HepG2 (cell line): ENCODE results near the gene PKMYT1. TPM values are rescaled to one million over a fixed set of nuclear protein-coding genes. Genes with fewer than 3 reads are reported as not detected.

Source experiments
- ATAC-seq: fragments of 200-7000 bp; cut with Tn5 transposase; 3 replicates; pipeline ENCODE4 v1.9.1; 2020; ENCODE audit warnings: mild to moderate bottlenecking, moderate library complexity
- BruUV-seq: library from RNA; stranded (reverse); fragments of 400-500 nt; replicated peaks from 2 replicates; lab custom pipeline; 2021; lab: Mats Ljungman, UMichigan
- CTCF ChIA-PET: fragments of 300-600 bp; formaldehyde crosslinking; extraction: SDS; loops from one replicate; lab custom pipeline; 2021; ENCODE audit warnings: low total read pairs, inconsistent platforms, low intra/inter-chr PET ratio; lab: Yijun Ruan, JAX
- POLR2A ChIA-PET: fragments of 350-600 bp; sonication (Branson Sonifier 250); formaldehyde crosslinking; loops from one replicate; lab custom pipeline; 2020; ENCODE audit warnings: antibody characterized with exemption, inconsistent platforms; lab: Yijun Ruan, JAX
- DNase-seq: peaks from one replicate; pipeline ENCODE4 v3.0.0-alpha.2; 2015; ENCODE audit warnings: low spot score
- FAIRE-seq: peaks from 3 replicates; lab custom pipeline; 2011; peaks lifted over from hg19 to GRCh38; lab: Jason Lieb, UNC
- H2AFZ ChIP-seq: one replicate; pipeline ENCODE4 v1.6.1; 2011; ENCODE audit warnings: low read length, inconsistent platforms
- H3K27ac ChIP-seq: fragments of 300-600 bp; 3 replicates; pipeline ENCODE4 v1.8.0; 2011; ENCODE audit warnings: mixed run types, mild to moderate bottlenecking, mixed read lengths, low read length, inconsistent platforms; ENCODE audit not compliant: insufficient read depth; ENCODE audit errors: extremely low read length
- H3K27me3 ChIP-seq, 2 experiments: fragments of 200-600 bp in 1 of 2; 2 replicates in 1 of 2; 3 replicates in 1 of 2; pipeline versions ENCODE4 v1.6.0 to v1.8.0; 2011; ENCODE audit warnings: low read length in 2 of 2, mild to moderate bottlenecking in 2 of 2, moderate library complexity in 2 of 2, inconsistent platforms in 1 of 2; ENCODE audit not compliant: insufficient read depth in 2 of 2, control insufficient read depth in 1 of 2
- H3K36me3 ChIP-seq, 2 experiments: fragments of 200-600 bp in 1 of 2; replicated peaks in 1 of 2; 2 replicates in 1 of 2; 3 replicates in 1 of 2; pipeline versions ENCODE4 v1.5.1 to v1.8.0; 2011; ENCODE audit warnings: low read length in 2 of 2, inconsistent platforms in 1 of 2; ENCODE audit not compliant: insufficient read depth in 2 of 2, control insufficient read depth in 1 of 2
- H3K4me1 ChIP-seq: 2 replicates; pipeline ENCODE4 v1.5.1; 2012; ENCODE audit warnings: low read length, inconsistent platforms; ENCODE audit not compliant: insufficient read depth
- H3K4me2 ChIP-seq: 2 replicates; pipeline ENCODE4 v1.6.0; 2011; ENCODE audit warnings: low read depth, low read length, inconsistent platforms
- H3K4me3 ChIP-seq, 3 experiments: fragments of 200-600 bp in 1 of 3; sonication (generic), shearing (Covaris generic) in 1 of 3; replicated peaks in 1 of 3; 2 replicates each; pipeline ENCODE4 v1.5.1; 2011 to 2016; ENCODE audit warnings: low read length in 3 of 3, inconsistent platforms in 2 of 3, low read depth in 2 of 3, mild to moderate bottlenecking in 2 of 3, control low read depth in 1 of 3, mixed read lengths in 1 of 3; ENCODE audit not compliant: insufficient read depth in 1 of 3
- H3K79me2 ChIP-seq: one replicate; pipeline ENCODE4 v1.6.1; 2011; ENCODE audit warnings: low read length, inconsistent platforms; ENCODE audit not compliant: insufficient read depth
- H3K9ac ChIP-seq: 2 replicates; pipeline ENCODE4 v1.6.0; 2011; ENCODE audit warnings: mild to moderate bottlenecking, low read depth, low read length, inconsistent platforms; ENCODE audit not compliant: insufficient read depth
- H3K9me3 ChIP-seq: 2 replicates; pipeline ENCODE4 v1.5.1; 2012; ENCODE audit warnings: mild to moderate bottlenecking, low read length
- H4K20me1 ChIP-seq: 2 replicates; pipeline ENCODE4 v1.6.0; 2011; ENCODE audit warnings: inconsistent platforms, mild to moderate bottlenecking, low read length, moderate library complexity; ENCODE audit not compliant: insufficient read depth
- ARID2 ChIP-seq: sonication (generic); formaldehyde crosslinking; IDR thresholded peaks from 2 replicates; pipeline ENCODE4 v1.8.1; 2022; ENCODE audit warnings: mild to moderate bottlenecking, missing genetic modification reagents, borderline replicate concordance
- ATF7-NPFF ChIP-seq: sonication (generic); formaldehyde crosslinking; IDR thresholded peaks from 2 replicates; pipeline ENCODE4 v1.8.1; 2023; ENCODE audit warnings: mild to moderate bottlenecking, low read depth, missing genetic modification reagents, moderate library complexity
- ELK4 ChIP-seq: sonication (generic); formaldehyde crosslinking; IDR thresholded peaks from 2 replicates; pipeline ENCODE4 v1.9.0; 2021; ENCODE audit warnings: missing genetic modification reagents, borderline replicate concordance
- HIC2 ChIP-seq: sonication (generic); formaldehyde crosslinking; IDR thresholded peaks from 2 replicates; pipeline ENCODE4 v1.9.0; 2022; ENCODE audit warnings: low read depth, missing genetic modification reagents
- HNRNPL ChIP-seq: fragments of 200-400 bp; formaldehyde crosslinking; IDR thresholded peaks from 2 replicates; pipeline ENCODE4 v1.6.1; 2017; ENCODE audit warnings: mild to moderate bottlenecking, low read depth, low read length
- MXD1 ChIP-seq: sonication (generic); formaldehyde crosslinking; IDR thresholded peaks from 2 replicates; pipeline ENCODE4 v1.4.0; 2020; ENCODE audit warnings: mild to moderate bottlenecking, missing genetic modification reagents
- NFKB2 ChIP-seq: sonication (generic); formaldehyde crosslinking; IDR thresholded peaks from 2 replicates; pipeline ENCODE4 v1.4.0; 2020; ENCODE audit warnings: missing genetic modification reagents, borderline replicate concordance
- NONO ChIP-seq, 2 experiments: fragments of 450-650 bp in 1 of 2; sonication (generic) in 1 of 2; formaldehyde crosslinking in 1 of 2; IDR thresholded peaks in 1 of 2; conservative IDR thresholded peaks in 1 of 2; 2 replicates each; pipeline versions ENCODE4 v1.6.1 to v1.8.0; 2017 to 2022; ENCODE audit warnings: mild to moderate bottlenecking in 1 of 2, missing genetic modification reagents in 1 of 2, moderate library complexity in 1 of 2
- TRAFD1 ChIP-seq: sonication (generic); formaldehyde crosslinking; IDR thresholded peaks from 2 replicates; pipeline ENCODE4 v1.5.1; 2020; ENCODE audit warnings: missing genetic modification reagents, mild to moderate bottlenecking, borderline replicate concordance
- ZC3H13 ChIP-seq: sonication (generic); formaldehyde crosslinking; IDR thresholded peaks from 2 replicates; pipeline ENCODE4 v1.8.1; 2023; ENCODE audit warnings: mild to moderate bottlenecking, missing genetic modification reagents, moderate library complexity
- ZFX ChIP-seq: sonication (generic); formaldehyde crosslinking; IDR thresholded peaks from 2 replicates; pipeline ENCODE4 v1.4.0; 2020; ENCODE audit warnings: mild to moderate bottlenecking, low read depth, missing genetic modification reagents, moderate library complexity
- ZNF160 ChIP-seq: sonication (generic); formaldehyde crosslinking; IDR thresholded peaks from 2 replicates; pipeline ENCODE4 v1.8.0; 2022; ENCODE audit warnings: mild to moderate bottlenecking, inconsistent platforms, missing genetic modification reagents
- ZNF710 ChIP-seq: sonication (generic); formaldehyde crosslinking; IDR thresholded peaks from 2 replicates; pipeline ENCODE4 v1.5.0; 2020; ENCODE audit warnings: mild to moderate bottlenecking, missing genetic modification reagents, borderline replicate concordance
- ZNF776 ChIP-seq: sonication (generic); formaldehyde crosslinking; IDR thresholded peaks from 2 replicates; pipeline ENCODE4 v1.4.0; 2020; ENCODE audit warnings: mild to moderate bottlenecking, missing genetic modification reagents
- WGBS: methylation state at CpG from one replicate; pipeline ENCODE4 v1.1.6; 2017; ENCODE audit warnings: low lambda C conversion rate; 5-methylcytosine and 5-hydroxymethylcytosine counted together
- in situ Hi-C: cut with HindIII; loops from 2 replicates; pipeline ENCODE4 v1.10.0; 2017; ENCODE audit warnings: low pct_unique_long_range_greater_than_20kb; ENCODE audit not compliant: extremely low pct_ligation_motif_present
- intact Hi-C: fragments of 100-400 bp; cut with micrococcal nuclease; formaldehyde crosslinking; loops from one replicate; pipeline ENCODE4 v1.10.0; 2022; ENCODE audit not compliant: unreplicated experiment
- polyA plus RNA-seq, 8 experiments: library from polyadenylated mRNA; depleted of rRNA in 3 of 8; stranded (reverse) in 7 of 8; unstranded in 1 of 8; fragments of >200 nt; fragmentation: Illumina TruSeq in 4 of 8; extraction: Trizol in 4 of 8; gene quantifications; 2 replicates each; pipeline versions ENCODE4 v1.2.1 to v1.2.3, GENCODE V29; 2011 to 2016; ENCODE audit warnings: low read depth in 4 of 8, missing spikeins in 1 of 8, mixed read lengths in 1 of 8; ENCODE audit not compliant: insufficient read depth in 1 of 8
- total RNA-seq, 5 experiments: library from RNA; depleted of rRNA; stranded (reverse); fragments of >200 nt; fragmentation: Illumina TruSeq; extraction: Trizol; gene quantifications; 2 replicates each; pipeline ENCODE4 v1.2.3, GENCODE V29; 2016; ENCODE audit warnings: low read depth in 1 of 5

PKMYT1 gene
- total and polyA plus RNA-seq, 2 of the 13 experiments (the other 11 are each of a cell fraction or from before 2014, with no cell fraction given): 7.0 to 27.8 TPM

GRCh38 chr16:3012828-3013420 lies 32.7 kb upstream of the PKMYT1 start, which contains the start of gene CLDN9:
CLDN9 (plus strand) TSS chr16:3012923; CDS start chr16:3013363, 440 bp downstream.
- Histone ChIP-seq H3K4me3 (peak within 1 kb of the TSS; percentile 16 to 40 (median 29); a peak in 3 of 6 replicates), H3K9ac (no peak within 1 kb of the TSS), H3K4me2 (peak within 1 kb of the TSS; percentile 55), H2AFZ (no peak within 1 kb of the TSS), H4K20me1 (no peaks in the 10 kb centered on the region), H3K9me3 (no peaks in the 10 kb centered on the region), H3K27ac (no peak within 1 kb of the TSS), H3K36me3 (no peaks in the 10 kb centered on the region), H3K79me2 (no peaks in the 10 kb centered on the region), H3K4me1 (peaks cover 98% of the 10 kb centered on the region), H3K27me3 (peaks cover 7 to 22% of the 10 kb centered on the region in 2 experiments; a peak in 4 of 5 replicates)
- ATAC-seq: peak; percentile 52
- in situ Hi-C loops: no loop called here
- intact Hi-C loops: no loop called here
- DNase-seq: no peak
- FAIRE-seq: no peak
- POLR2A ChIA-PET: interaction anchor here (0.8 to 14.2 kb wide), 2 partner anchors 9 to 10 kb away, joined by 3 to 750 read pairs; partner anchors contain the start of genes CLDN6, HCFC1R1, THOC6 and TNFRSF12A
- 12% methylated on average over 11 of the region's 27 CpGs for WGBS
- CTCF ChIA-PET: no interaction called here
- 0 out of 2 replicates have a peak, but pooled peaks have one; percentile 34 for TF ChIP-seq ATF7-NPFF
- peak; percentile 26; the same call in 1 of the 2 replicates for TF ChIP-seq ZFX (CRISPR knock-in tag)
- TF ChIP-seq MXD1 (CRISPR knock-in tag): 0 out of 2 replicates have a peak, but pooled peaks have one; percentile 32
- peak; percentile 50; the same call in 1 of the 2 replicates for TF ChIP-seq ZC3H13 (CRISPR knock-in tag)
- TF ChIP-seq ELK4 (CRISPR knock-in tag): no peak
- no peak for TF ChIP-seq ARID2 (CRISPR knock-in tag)
- TF ChIP-seq ZNF776: 0 out of 2 replicates have a peak, but pooled peaks have one; percentile 21
- TF ChIP-seq HIC2 (CRISPR knock-in tag): peak; percentile 54
- no peak for TF ChIP-seq NONO (IDR thresholded peaks at IDR 0.05)
- 0 out of 2 replicates have a peak, but pooled peaks have one; percentile 51 for TF ChIP-seq NONO (CRISPR knock-in tag; conservative IDR thresholded peaks at IDR 0.05)
- TF ChIP-seq TRAFD1: no peak
- TF ChIP-seq NFKB2 (CRISPR knock-in tag): peak; percentile 3; the same call in 1 of the 2 replicates
- TF ChIP-seq HNRNPL: 0 out of 2 replicates have a peak, but pooled peaks have one; percentile 41
- TF ChIP-seq ZNF160 (CRISPR knock-in tag): no peak
- TF ChIP-seq ZNF710 (CRISPR knock-in tag): no peak
- no TSS peak for BruUV-seq
